Activated naive CD8-positive, alpha-beta T cell treated with anti-CD3 and anti-CD28 coated beads for 36 hours (primary cell): ENCODE measurements around the gene MSH5. TPM values are rescaled to one million over a fixed set of nuclear protein-coding genes. Genes with fewer than 3 reads are reported as not detected.

ENCODE experiments used
- DNase-seq: peaks from one replicate; pipeline ENCODE4 v3.0.0; 2021
- H3K27ac Mint-ChIP-seq: one replicate; pipeline ENCODE4 v1.8.0; 2022; ENCODE audit warnings: mild to moderate bottlenecking, moderate library complexity, mixed read lengths
- H3K27me3 Mint-ChIP-seq: one replicate; pipeline ENCODE4 v1.8.0; 2022; ENCODE audit warnings: mild to moderate bottlenecking, mixed read lengths
- H3K36me3 Mint-ChIP-seq: one replicate; pipeline ENCODE4 v1.8.0; 2021; ENCODE audit warnings: mild to moderate bottlenecking, mixed read lengths
- H3K4me1 Mint-ChIP-seq: one replicate; pipeline ENCODE4 v1.8.0; 2021; ENCODE audit warnings: mixed read lengths
- H3K4me3 Mint-ChIP-seq: one replicate; pipeline ENCODE4 v1.8.0; 2022; ENCODE audit warnings: mild to moderate bottlenecking, moderate library complexity, mixed read lengths
- H3K9me3 Mint-ChIP-seq: one replicate; pipeline ENCODE4 v1.8.0; 2022; ENCODE audit warnings: mixed read lengths
- total RNA-seq, 2 experiments: library from RNA; stranded (reverse); gene quantifications; one replicate each; pipeline ENCODE4 v1.2.3, GENCODE V29; 2021

MSH5 gene
- total RNA-seq, 2 experiments from 2014 or later, result 48.1 to 53.4 TPM

DNA sequence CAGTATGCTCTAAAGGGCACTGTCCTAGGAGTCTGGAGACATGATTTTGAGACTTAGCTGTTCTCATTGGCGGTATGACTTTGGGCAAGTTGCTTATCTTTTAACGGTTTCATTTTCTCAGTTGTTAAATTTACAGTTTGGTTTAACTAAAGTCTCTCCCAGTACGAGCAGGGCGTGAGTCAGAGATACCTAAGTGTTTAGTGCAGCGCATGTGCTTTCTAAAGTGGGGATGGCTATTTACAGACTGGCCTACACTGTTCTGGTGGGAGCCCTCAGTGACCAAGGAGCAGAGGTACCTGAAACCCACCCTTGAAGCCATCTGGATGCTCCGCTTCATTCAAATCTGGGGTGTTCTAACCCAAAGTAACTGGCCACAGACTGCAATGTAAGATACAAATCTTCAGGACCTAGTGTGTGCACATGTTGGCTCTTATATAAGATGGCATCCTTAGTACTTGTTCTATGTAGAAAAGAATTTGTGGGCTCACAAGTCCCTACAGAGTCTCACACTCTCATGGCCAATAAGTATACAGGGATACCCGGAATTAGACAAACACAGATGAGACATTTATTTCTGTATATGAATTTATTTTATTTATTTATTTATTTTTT lies 10.7 kb downstream of the MSH5 start:
- H3K27ac Mint-ChIP-seq, result no peak overlapping the region
- H3K9me3 Mint-ChIP-seq, result no peaks in the 10 kb centered on the region
- H3K36me3 Mint-ChIP-seq, result peaks cover 24% of the 10 kb centered on the region
- H3K4me3 Mint-ChIP-seq, result no peak overlapping the region
- H3K27me3 Mint-ChIP-seq, result no peaks in the 10 kb centered on the region
- no peak for DNase-seq
- H3K4me1 Mint-ChIP-seq, result no peaks in the 10 kb centered on the region

DNA sequence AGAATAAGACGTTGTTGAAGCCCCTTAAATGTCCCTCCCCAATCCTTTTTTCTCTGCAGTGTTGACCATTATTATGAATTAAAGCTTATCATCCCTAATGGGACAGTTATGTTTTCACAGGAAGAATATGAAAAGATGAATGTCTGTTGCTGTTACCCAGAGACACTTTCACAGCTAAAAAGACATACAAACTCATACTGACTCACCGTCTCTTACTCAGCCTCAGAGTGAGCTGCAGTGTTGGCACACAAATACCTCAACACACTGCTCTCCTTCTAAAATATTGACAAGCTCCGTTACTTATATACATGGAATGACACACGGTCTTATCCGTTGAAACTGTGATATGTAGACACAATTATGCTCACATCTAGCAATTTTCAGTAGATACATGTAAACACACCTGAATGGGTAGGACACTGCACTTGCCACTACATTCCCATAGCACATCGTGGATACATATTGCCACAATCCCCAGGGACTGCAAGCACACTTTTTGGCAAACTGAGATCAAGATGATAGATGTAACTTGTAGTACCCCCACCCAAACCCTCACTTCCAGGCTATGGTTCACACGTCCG lies 13.0 kb downstream of the MSH5 start:
- DNase-seq, result no peak
- H3K9me3 Mint-ChIP-seq, result no peaks in the 10 kb centered on the region
- H3K27ac Mint-ChIP-seq, result no peak overlapping the region
- no peaks in the 10 kb centered on the region for H3K4me1 Mint-ChIP-seq
- no peaks in the 10 kb centered on the region for H3K27me3 Mint-ChIP-seq
- peaks cover 13% of the 10 kb centered on the region for H3K36me3 Mint-ChIP-seq
- H3K4me3 Mint-ChIP-seq, result no peak overlapping the region

DNA sequence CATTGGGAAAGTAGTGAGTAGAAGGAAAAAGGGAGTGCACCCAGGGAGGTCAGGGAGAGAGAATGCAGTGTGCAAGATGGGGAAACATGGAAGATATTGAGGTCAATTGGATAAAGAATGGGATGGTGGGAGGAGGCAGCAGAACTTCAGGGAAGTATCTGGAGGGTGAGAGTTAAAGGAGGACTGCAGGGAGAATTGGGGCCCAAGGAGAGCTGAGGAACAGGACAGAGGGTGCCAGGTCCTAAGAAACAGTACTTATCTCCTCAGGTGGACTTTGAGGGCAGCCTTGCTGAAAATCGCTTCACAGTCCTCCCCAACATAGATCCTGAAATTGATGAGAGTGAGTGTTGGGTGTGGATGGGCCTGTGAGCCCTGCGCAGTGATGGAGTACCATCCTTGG lies 18.5 kb downstream of the MSH5 start:
- H3K9me3 Mint-ChIP-seq, result no peaks in the 10 kb centered on the region
- peaks cover 35% of the 10 kb centered on the region for H3K36me3 Mint-ChIP-seq
- no peak overlapping the region for H3K27ac Mint-ChIP-seq
- DNase-seq, result no peak
- no peaks in the 10 kb centered on the region for H3K4me1 Mint-ChIP-seq
- no peaks in the 10 kb centered on the region for H3K27me3 Mint-ChIP-seq
- H3K4me3 Mint-ChIP-seq, result no peak overlapping the region

- Mint-ChIP-seq H3K4me1 (no peaks in the 10 kb centered on the region), H3K4me3 (no peak overlapping the region), H3K36me3 (peaks cover 47% of the 10 kb centered on the region)
Measured at GRCh38 chr6:31760790-31761189, 21.0 kb downstream of the MSH5 start.

DNA sequence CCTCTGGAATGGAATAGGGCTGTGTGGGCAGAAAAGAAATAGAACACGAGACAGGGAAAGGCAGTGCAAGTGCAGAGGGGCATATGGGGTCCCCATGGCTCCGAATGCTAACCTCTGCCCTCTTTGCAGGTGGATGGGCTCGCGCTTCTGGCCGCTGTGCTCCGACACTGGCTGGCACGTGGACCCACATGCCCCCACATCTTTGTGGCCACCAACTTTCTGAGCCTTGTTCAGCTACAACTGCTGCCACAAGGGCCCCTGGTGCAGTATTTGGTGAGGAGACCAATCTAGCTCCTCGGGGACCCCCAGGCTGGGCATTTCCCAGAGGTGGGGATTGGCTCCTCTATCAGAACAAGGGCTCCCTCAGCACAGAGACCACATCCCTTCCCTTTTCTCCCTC lies 21.5 kb downstream of the MSH5 start:
- peaks cover 47% of the 10 kb centered on the region for H3K36me3 Mint-ChIP-seq
- no peaks in the 10 kb centered on the region for H3K9me3 Mint-ChIP-seq
- no peaks in the 10 kb centered on the region for H3K27me3 Mint-ChIP-seq
- no peak overlapping the region for H3K4me3 Mint-ChIP-seq
- no peaks in the 10 kb centered on the region for H3K4me1 Mint-ChIP-seq
- DNase-seq, result no peak
- no peak overlapping the region for H3K27ac Mint-ChIP-seq

More at GRCh38 chr6:31760790-31761189, 21.0 kb downstream of the MSH5 start:
- no peak overlapping the region for H3K27ac Mint-ChIP-seq
- no peaks in the 10 kb centered on the region for H3K9me3 Mint-ChIP-seq
- DNase-seq, result no peak
- no peaks in the 10 kb centered on the region for H3K27me3 Mint-ChIP-seq

DNA sequence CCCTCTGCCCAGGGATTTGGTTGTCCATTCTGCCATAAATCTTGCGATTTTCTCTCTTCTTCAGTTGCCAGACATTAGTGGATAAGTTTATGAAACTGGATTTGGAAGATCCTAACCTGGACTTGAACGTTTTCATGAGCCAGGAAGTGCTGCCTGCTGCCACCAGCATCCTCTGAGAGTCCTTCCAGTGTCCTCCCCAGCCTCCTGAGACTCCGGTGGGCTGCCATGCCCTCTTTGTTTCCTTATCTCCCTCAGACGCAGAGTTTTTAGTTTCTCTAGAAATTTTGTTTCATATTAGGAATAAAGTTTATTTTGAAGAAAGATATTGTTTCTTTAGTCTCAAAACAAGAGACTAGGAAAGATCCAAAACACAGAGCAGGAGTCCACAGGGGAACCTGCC lies 22.6 kb downstream of the MSH5 start, which contains the start of gene SAPCD1:
SAPCD1 (plus strand) TSS at position 301 of the 400 bp plus-strand sequence. CDS start 399 bp downstream, outside the sequence.
- Mint-ChIP-seq H3K27me3 (no peaks in the 10 kb centered on the region), H3K4me3 (no peak within 1 kb of the TSS), H3K4me1 (no peaks in the 10 kb centered on the region), H3K9me3 (no peaks in the 10 kb centered on the region), H3K27ac (no peak within 1 kb of the TSS), H3K36me3 (peaks cover 47% of the 10 kb centered on the region)
- no peak for DNase-seq

- H3K27ac Mint-ChIP-seq, result no peak overlapping the region
Measured at GRCh38 chr6:31762878-31763618, 23.2 kb downstream of the MSH5 start.

GRCh38 chr6:31763619-31763940 lies 23.8 kb downstream of the MSH5 start:
- peaks cover 44% of the 10 kb centered on the region for H3K36me3 Mint-ChIP-seq
- no peak overlapping the region for H3K4me3 Mint-ChIP-seq
- no peak overlapping the region for H3K27ac Mint-ChIP-seq
- H3K4me1 Mint-ChIP-seq, result no peaks in the 10 kb centered on the region
- DNase-seq, result no peak
- no peaks in the 10 kb centered on the region for H3K27me3 Mint-ChIP-seq
- no peaks in the 10 kb centered on the region for H3K9me3 Mint-ChIP-seq

More at GRCh38 chr6:31762878-31763618, 23.2 kb downstream of the MSH5 start:
- Mint-ChIP-seq H3K9me3 (no peaks in the 10 kb centered on the region), H3K27me3 (no peaks in the 10 kb centered on the region), H3K4me1 (no peaks in the 10 kb centered on the region), H3K4me3 (no peak overlapping the region), H3K36me3 (peaks cover 46% of the 10 kb centered on the region)
- no peak for DNase-seq

DNA sequence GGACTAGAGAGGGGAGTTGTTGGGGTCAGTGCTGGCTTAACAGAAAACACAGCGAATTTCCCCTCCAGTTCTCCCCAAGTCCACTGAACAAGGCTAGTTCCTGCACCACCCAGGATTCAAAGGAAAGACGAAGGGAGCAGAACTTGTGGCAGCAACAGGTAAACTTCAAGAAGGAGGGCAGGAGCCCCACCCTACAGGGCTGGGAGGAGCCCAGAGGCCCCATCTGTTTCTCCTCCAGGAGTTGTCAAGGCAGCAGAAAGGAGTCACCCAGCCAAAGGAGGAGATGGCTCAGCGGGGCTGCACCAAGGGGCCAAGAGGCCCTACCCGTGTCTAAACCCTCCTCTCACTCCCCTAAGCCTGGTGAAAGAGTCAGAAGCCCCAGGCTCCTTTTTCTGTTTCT lies 24.4 kb downstream of the MSH5 start:
- Mint-ChIP-seq H3K4me3 (no peak overlapping the region), H3K4me1 (no peaks in the 10 kb centered on the region), H3K9me3 (no peaks in the 10 kb centered on the region), H3K36me3 (peaks cover 38% of the 10 kb centered on the region), H3K27me3 (no peaks in the 10 kb centered on the region), H3K27ac (no peak overlapping the region)
- DNase-seq, result no peak

DNA sequence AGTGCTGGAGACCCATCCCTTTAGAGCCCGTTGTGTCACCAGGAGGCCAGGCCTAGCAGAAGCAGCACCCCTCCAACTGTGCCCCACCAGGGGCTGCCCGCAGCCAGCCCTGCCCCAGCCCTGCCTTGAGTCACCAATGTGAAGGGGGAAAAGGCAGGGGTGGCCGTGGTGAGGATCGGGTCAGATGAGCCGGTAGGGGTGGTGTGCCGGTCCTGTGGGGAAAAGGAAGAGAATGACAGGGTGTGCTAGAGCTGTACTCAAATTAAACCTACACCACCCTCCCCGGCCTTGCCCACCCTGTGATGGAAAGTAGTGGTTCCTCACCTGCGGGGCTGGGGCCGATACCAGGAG lies 25.7 kb downstream of the MSH5 start:
- Mint-ChIP-seq H3K27ac (no peak overlapping the region), H3K4me1 (peaks cover 5% of the 10 kb centered on the region), H3K4me3 (no peak overlapping the region), H3K36me3 (peaks cover 34% of the 10 kb centered on the region), H3K27me3 (no peaks in the 10 kb centered on the region), H3K9me3 (no peaks in the 10 kb centered on the region)
- DNase-seq, result no peak

GRCh38 chr6:31765910-31766794 lies 26.3 kb downstream of the MSH5 start:
- DNase-seq, result no peak
- Mint-ChIP-seq H3K27me3 (no peaks in the 10 kb centered on the region), H3K9me3 (no peaks in the 10 kb centered on the region), H3K27ac (no peak overlapping the region), H3K36me3 (peaks cover 29% of the 10 kb centered on the region), H3K4me1 (peaks cover 7% of the 10 kb centered on the region), H3K4me3 (no peak overlapping the region)

GRCh38 chr6:31767096-31767645 lies 27.4 kb downstream of the MSH5 start:
- H3K4me3 Mint-ChIP-seq, result no peak overlapping the region
- H3K27ac Mint-ChIP-seq, result no peak overlapping the region
- peaks cover 2% of the 10 kb centered on the region for H3K9me3 Mint-ChIP-seq
- H3K4me1 Mint-ChIP-seq, result peaks cover 14% of the 10 kb centered on the region
- H3K36me3 Mint-ChIP-seq, result peaks cover 28% of the 10 kb centered on the region
- H3K27me3 Mint-ChIP-seq, result no peaks in the 10 kb centered on the region
- no peak for DNase-seq

GRCh38 chr6:31768363-31769257 lies 28.8 kb downstream of the MSH5 start:
- no peak overlapping the region for H3K27ac Mint-ChIP-seq
- H3K4me1 Mint-ChIP-seq, result peaks cover 18% of the 10 kb centered on the region
- H3K4me3 Mint-ChIP-seq, result no peak overlapping the region
- peaks cover 2% of the 10 kb centered on the region for H3K9me3 Mint-ChIP-seq
- H3K27me3 Mint-ChIP-seq, result no peaks in the 10 kb centered on the region
- peaks cover 23% of the 10 kb centered on the region for H3K36me3 Mint-ChIP-seq
- no peak for DNase-seq
